ENCODE measurements around the gene TAGAP.
"Not testable (repeated sequence)": the region's sequence is repeated elsewhere in the genome, so short reads cannot be mapped to it uniquely, and the experiment has no call there.

The TAGAP gene

DNA sequence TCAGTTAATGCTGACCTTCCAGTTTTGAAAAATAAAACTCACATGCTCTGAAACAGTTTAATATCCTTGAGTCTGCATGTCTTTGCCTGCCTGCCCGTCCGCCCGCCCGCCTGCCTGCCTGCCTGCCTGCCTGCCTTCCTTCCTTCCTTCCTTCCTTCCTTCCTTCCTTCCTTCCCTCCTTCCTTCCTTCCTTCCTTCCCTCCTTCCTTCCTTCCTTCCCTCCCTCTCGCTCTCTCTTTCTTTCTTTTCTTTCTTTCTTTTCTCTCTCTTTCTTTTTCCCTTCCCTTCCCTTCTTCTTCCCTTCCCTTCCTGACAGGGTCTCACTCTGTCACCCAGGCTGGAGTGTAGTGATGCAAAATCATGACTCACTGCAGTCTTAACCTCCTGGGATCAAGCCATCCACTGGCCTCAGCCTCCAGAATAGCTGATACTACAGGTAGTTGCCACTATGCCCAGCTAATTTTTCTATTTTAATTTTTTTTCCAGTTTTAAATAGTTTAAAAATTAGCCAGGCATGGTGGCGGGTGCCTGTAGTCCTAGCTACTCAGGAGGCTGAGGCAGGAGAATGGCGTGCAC, 34.7 kb downstream of the TAGAP start:
- DNase-seq (ENCODE audit: low spot score): not testable (repeated sequence)

DNA sequence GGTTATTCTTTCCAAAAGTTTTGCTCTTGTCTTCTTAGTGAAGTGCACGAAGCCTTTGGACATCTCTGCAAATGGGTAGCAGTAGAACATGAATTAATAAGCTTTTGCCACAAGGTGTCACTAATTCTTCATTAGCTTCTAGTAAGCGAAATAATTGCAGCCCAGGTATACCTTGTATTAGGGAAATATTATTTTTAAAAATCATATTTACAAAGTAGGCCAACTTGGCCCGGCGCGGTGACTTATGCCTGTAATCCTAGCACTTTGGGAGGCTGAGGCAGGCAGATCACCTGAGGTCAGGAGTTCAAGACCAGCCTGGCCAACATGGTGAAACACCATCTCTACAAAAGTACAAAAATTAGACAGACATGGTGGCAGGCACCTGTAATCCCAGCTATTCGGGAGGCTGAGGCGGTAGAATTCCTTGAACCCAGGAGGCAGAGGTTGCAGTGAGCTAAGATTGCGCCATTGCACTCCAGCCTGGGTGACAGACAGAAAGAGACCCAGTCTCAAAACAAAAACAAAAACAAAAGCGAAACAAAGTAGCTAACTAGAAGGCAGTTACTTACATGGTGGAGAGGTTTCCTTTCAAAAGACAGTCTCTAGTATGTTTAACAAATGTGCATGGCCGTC, 36.0 kb downstream of the TAGAP start:
- DNase-seq (ENCODE audit: low spot score): peak; percentile 52

DNA sequence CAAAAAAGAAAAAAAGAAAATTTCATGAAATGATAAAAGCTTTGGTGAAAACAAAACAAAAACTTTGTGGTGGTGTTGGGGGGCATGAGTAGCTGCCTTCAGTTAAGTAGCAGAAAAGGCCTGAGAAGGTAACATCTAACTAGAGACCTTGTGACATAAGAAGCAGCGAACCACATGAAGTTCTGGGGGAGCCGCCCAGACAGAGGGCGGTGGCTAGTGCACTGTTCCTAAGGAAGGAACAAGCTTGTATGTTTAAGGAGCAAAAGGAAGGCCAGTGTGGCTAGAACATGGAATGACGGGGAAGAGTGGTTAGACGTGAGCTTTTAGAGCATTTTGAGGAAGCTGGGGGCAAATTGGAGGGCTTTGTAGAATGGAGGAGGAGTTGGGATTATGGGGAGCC, 37.3 kb downstream of the TAGAP start:
- no peak for DNase-seq (ENCODE audit: low spot score)

DNA sequence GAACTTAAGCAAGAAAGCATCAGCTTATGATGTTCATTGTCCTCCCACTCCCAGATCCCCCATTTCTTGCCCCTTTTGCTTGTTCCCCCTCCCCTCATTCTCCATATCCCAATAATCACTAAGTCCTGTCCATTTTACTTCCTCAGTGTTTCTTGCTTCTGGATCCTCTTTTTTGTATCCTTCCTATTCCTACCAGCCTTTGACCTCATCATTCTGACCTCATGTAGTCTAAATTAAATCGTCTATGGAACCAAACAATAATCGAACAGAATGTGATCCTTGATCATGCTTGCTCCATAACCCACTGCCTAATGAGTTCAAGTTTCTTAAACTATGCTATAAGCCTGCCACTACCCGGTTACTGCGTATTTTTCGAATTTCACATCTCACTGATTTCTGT, 39.4 kb downstream of the TAGAP start:
- DNase-seq (ENCODE audit: low spot score): no peak

DNA sequence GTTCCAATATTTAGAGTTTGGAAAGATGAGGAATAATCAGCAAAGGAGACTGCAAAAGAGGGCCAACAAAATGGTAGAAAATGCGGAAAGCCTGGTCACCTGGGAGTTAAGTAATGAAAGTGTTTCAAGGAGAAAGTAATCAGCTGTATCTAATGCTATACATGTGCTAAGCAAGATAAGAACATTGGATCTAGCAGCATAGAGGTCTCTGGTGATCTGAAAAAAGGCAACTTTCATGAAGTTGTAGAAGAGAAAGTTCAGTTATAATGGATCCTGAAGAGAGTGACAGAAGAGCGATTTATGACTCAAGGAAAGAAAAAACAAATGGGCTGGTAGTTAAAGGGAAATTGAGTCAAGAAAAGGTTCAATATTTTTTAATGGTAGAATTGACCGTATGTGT, 40.2 kb downstream of the TAGAP start:
- no peak for DNase-seq (ENCODE audit: low spot score)

DNA sequence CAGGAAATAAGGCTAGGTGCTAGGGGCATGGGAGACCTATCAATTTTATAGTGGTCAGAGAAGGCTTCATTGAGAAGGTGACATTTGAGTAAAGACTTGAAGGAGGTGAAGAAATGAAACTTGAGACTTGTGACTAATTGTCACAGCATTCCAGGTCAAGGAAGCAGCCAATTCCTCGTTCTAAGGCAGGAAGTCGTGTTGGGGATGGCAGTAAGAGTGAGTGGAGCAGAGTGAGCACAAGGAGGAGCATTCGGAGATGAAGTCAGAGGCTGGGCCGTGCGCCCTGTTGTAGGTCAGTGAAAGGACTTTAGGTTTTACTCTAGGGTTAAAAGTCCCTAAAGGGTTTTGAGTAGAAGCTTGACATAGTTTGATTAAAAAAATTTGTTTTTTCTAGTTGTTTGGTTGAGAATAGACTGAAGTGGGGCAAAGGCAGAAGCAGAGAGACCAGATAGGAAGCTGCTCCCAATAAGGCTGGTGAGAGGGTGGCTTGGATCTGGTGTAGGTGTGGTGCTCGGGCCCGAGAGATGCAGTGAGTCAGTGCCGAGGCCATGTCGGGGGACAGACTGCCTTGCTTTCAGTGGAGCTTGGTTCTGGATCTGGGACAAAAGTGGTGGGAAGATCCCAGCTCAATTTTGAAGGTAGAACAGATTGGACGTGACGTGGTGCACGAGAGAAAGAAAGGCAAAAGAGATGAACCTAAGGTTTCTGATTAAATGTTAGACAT, 42.2 kb downstream of the TAGAP start:
- DNase-seq (ENCODE audit: low spot score): no peak

DNA sequence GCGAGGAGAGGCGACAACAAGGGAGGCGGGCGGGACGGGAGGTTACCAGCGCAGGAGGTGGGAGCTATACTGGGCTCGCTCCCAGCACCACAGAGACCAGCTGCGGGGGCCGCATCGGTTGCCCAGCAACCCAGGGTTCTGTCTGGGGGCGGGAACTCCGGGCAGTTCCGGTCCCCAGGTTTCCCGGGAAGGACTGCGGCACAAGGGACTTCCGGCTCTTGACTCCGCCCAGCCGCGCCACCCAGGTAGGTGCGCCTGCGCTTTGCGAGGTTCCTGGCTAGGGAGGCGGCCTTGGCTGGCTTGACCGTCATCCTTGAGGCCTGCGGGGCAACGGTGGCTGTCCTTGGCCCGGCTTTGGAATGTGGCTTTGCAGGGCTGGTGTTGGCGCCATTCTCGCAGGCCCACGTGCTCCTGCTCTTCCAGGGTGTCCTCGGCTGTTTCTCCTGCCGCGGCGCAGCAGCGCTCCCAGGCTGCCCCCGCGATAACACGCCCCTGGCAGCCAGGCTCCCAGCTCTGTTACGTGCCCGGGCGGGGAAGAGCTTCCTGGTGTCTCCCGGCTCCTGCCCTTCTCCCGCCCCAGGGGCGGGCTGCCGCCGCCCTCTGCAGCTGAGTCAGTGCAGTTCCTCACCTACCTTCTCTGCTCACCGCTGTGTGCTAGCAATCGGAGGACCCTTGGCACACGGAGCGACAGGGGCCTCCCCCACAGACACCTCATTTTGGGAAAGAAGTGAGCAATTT, 45.0 kb downstream of the TAGAP start, which contains the start of gene RSPH3:
TSS of gene RSPH3 (minus strand) at position 537 of the 738 bp plus-strand sequence. CDS start 652 bp downstream, outside the sequence.
- peak; percentile 98 for DNase-seq (ENCODE audit: low spot score)

DNA sequence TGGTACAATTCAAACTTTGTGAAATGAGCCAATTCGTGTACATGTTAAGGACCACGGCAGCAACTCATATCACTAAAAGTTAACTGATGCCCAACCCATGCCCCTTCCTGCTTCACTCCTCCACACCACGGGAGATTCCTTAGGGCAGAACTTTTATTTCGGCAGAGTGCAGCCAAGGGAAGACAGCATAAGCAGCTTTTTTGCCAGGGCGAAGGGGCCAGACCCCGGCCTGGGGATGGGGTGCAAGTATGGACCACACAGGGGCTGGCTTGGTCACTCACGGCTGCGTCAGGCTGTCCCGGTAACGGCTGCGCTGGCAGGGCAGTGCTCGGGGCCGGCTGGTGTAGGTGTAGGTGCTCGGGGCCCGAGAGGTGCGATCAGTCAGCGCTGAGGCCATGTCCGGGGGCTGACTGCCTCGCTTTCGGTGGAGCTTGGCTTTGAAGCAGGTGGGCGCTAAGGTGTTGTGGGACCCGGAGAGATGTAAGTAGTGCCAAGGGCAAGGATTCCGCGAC, 45.6 kb downstream of the TAGAP start:
- DNase-seq (ENCODE audit: low spot score): no peak

DNA sequence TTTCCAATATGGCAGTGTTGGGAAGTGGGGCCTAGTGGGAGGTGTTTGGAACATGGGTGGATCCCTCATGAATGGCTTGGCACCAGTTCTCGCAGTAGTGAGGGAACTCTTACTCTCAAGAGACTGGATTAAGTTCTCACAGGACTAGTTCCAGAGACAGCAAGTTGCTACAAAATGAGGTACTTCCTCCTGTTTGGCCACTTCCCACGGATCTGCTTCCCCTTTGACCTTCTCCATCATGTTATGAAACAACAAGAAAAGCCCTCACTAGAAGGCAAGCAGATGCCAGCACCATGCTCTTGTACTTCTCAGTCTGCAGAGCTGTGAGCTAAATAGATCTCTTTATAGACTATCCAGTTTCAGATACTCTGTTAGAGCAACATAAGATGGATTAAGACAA, 47.9 kb downstream of the TAGAP start:
- DNase-seq (ENCODE audit: low spot score): no peak

DNA sequence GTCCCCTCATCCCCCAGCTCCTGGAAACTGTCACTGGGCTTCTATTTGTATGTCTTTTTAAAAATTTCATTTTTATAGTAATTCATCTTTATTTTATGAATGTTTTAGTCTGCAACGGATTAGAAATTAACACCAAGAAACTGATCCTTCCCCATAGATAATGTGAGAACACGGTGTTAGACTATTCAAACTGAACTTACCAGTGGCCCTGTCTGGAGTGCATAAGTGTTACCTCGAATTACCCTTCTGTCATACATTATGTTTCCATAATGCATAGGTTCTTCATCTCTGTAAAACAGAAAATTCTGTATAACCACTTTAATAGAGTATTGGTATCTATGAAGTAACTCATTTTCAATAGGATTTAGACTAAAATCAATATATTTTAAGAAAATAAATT, 51.2 kb downstream of the TAGAP start:
- DNase-seq (ENCODE audit: low spot score): no peak

DNA sequence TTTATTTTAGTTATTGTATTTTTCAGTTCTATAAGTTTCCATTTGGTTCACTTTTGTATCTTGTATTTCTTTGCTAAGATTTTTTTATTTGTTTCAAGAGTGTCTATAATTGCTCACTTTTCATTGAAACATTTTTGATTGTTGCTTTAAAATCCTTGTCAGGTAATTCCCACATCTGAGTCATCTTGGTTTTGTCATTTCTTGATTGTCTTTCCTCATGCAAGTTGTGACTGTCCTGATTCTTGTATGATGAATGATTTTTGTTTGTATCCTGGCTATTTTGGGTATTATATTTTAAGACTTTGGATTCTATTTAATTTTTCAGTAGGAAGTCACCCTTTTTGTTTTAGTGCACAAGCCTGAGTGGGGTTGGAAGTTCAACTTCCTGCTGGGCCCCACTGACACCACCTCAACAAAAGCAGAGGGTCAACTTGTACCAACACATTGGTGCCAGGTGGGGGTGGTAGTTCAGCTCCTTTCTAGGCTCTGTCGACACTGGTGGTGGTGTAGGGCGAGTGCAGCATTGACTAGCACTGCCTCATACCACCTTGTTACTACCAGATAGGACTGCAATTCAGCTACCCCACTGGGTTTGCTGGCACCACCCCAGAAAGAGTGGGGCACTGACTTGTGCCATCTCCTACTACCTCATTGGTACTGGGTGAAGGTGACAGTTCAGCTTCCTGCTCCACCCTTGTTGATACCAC, 53.6 kb downstream of the TAGAP start:
- no peak for DNase-seq (ENCODE audit: low spot score)

DNA sequence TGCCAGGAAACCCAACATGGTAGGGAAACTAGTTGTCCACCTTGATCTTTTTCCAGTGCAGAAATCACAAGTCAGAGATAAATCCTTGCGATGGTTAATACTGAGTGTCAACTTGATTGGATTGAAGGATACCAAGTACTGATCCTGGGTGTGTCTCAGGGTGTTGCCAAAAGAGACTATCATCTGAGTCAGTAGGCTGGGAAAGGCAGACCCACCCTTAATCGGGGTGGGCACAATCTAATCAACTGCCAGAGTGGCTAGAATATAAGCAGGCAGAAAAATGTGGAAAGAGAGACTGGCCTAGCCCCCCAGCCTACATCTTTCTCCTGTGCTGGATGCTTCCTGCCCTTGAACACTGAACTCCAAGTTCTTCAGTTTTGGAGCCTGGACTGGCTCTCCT, 55.1 kb downstream of the TAGAP start:
- DNase-seq (ENCODE audit: low spot score): not testable (repeated sequence)

DNA sequence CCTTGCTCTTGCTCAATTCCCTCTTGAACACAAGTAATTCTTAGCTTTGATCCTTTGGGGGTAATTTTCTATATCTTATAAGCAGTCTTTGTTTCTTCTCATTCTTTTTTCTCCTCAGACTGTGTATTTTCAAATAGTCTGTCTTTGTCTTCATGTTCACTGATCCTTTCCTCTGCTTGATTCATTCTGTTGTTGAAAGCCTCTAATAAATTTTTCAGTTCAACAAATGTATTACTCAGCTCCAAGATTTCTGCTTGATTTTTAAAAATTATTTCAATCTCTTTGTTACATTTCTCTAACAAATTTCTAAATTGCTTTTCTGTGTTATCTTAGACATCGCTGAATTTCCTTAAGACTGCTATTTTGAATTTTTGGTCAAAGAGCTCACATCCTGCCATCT, 56.3 kb downstream of the TAGAP start:
- DNase-seq (ENCODE audit: low spot score): no peak

DNA sequence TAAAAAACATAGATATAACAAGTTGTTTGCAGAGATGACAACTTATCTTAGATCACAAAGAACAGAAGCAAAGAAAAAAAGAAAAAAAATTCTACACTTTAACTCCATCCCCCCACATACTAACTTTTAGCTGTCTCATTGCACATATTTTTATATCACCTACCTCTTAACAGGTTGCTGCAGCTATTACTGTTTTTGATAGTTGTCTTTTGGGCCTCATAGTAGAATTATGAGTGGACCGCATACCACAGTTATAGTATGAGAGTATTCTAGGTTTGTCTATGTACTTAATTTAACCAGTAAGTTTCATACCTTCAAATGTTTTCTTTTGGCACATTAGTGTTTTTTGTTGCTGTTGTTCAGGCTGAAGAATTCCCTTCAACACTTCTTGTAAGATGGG, 57.1 kb downstream of the TAGAP start:
- DNase-seq (ENCODE audit: low spot score): no peak
